ENCODE data around the gene EP400. TPM values are rescaled to one million over a fixed set of nuclear protein-coding genes. Genes with fewer than 3 reads are reported as not detected.
"Not testable (repeated sequence)": the region's sequence is repeated elsewhere in the genome, so short reads cannot be mapped to it uniquely, and the experiment has no call there.

The EP400 gene
- total RNA-seq, 1 donor from 2014 or later = 10.2 TPM

DNA sequence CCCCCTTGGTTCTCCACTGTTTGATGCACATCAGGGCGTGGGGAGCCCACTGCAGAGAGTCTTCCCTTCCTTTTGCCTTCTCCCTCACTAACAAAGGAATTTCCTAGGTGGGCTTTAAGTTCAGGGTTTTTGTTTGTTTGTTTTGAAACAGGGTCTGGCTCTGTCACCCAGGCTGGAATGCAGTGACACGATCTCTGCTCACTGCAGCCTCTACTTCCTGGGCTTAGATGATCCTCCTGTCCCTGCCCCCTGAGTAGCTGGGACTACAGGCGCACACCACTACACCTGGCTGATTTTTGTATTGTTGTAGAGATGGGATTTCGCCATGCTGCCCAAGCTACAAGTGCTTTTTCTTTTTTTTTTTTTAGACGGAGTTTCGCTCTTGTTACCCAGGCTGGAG, 33.8 kb downstream of the EP400 start:
- FAIRE-seq = no peak
- no peak for DNase-seq (ENCODE audit: low spot score in 2 of 2)

DNA sequence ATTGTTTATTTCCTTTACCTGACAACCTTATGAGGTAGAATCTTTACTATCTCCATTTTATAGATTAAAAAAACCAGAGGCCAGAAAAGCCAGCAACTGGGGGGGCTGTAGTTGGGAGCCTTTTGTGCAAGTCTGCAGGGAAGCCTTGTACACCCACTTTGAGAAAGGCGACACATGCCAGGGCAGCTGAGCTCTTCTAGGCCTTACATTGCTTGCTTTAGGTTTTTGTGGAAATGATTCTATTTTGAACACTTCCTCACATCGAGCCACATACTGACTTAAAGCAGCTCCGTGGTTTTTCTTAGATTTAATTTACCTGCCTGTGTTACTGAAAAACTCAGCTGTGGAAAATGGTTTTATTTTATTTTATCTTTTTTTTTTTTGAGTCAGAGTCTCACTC, 34.6 kb downstream of the EP400 start:
- FAIRE-seq (no peak), DNase-seq (ENCODE audit: low spot score in 2 of 2) (no peak)

DNA sequence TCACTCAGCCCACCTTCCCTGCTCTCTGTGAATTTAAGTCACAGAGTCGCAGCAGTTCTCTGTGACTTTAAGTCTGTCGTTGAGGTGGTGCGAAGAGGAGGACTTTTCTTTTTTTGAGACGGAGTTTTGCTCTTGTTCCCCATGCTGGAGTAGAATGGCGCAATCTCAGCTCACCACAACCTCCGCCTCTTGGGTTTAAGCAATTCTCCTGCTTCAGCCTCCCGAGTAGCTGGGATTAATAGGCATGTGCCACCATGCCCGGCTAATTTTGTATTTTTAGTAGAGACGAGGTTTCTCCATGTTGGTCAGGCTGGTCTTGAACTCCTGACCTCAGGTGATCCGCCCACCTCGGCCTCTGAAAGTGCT, 35.8 kb downstream of the EP400 start:
- DNase-seq (ENCODE audit: low spot score in 2 of 2); FAIRE-seq: not testable (repeated sequence)

DNA sequence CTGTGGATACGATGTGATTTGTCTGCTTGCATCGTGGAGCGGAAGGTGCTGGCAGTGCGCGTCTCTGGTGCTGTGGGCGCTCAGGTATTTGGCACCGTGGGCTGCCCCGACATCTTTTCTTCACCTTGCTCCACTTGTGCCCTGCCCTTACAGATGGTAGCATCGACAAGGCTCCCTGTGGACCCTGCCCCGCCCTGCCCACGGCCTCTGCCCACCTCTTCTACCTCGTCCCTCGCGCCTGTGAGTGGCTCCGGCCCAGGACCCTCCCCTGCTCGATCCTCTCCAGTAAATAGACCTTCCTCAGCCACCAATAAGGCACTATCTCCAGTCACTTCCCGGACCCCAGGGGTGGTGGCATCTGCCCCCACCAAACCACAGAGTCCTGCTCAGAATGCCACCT, 36.6 kb downstream of the EP400 start:
- no peak for DNase-seq (ENCODE audit: low spot score in 2 of 2)

DNA sequence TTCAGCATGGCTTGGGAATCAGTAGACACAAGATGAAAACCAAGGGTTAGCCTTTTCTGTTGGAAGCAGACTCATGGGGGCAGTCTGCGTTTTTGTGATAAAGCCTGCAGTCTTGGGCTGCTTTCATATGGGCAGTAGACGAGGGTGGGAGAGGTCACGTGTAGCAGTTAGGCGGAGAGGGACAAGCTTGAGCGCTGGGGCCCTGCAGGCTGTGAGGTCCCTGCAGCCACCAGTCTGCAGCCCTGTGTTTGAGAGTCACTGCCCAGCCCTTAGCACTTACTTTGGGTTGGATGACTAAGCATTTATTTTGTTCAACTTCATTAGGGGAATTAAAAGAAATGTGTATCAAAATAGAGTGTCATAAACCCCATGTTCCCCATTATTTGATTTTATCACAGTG, 37.2 kb downstream of the EP400 start:
- FAIRE-seq = no peak
- no peak for DNase-seq (ENCODE audit: low spot score in 2 of 2)

More for the DNA sequence above, 36.6 kb downstream of the EP400 start:
- FAIRE-seq = no peak

DNA sequence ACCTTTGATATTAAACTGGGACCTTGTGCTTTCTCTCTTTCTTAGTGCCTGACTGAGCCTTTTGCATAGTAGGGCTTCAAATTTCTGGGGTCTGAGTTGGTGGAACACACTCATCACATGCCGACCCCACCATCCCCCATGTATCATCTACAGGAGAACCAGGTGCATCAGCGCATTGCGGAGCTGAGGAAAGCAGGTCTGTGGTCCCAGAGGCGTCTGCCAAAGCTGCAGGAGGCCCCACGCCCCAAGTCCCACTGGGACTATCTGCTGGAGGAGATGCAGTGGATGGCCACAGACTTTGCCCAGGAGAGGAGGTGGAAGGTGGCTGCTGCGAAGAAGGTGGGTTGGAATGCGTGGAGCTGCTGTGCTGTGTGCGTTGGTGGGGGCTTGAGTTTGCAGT, 37.8 kb downstream of the EP400 start:
- FAIRE-seq = no peak
- DNase-seq (ENCODE audit: low spot score in 2 of 2) = no peak

DNA sequence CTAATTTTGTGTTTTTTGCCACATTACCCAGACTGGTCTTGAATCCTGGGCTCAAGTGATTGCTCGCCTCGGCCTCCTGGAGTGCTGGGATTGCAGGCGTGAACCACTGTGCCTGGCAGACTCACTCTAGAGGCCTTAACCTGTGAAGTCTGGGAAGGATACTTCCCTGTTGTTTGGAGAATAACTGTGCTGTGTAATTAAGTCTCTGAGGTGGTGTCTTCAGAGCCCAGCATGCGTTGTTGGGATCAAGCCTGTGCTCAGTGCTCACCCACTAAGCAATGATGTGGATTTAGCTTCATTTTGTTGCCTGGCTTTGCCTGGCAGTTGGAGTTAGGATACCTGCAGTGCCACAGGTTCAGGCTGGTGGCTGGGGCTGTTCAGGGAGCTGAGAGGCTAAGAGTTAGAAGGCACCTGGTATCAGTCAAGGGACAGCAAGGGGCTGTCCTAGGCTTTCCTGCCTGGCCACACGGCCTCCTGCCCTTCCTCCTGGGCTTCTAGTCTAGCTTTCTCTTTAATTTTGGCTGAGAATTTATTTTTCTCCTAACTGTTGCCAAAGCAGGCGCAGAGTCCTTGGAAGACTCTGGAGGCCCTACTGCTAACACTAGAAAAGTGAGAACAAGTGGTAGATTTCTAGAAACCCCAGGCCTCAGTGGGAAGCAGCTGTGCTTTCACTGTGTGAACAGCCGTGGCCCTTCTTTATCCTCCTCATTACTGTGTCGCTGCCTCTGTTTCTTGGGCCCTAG, 38.5 kb downstream of the EP400 start:
- FAIRE-seq (no peak), DNase-seq (ENCODE audit: low spot score in 2 of 2) (no peak)

DNA sequence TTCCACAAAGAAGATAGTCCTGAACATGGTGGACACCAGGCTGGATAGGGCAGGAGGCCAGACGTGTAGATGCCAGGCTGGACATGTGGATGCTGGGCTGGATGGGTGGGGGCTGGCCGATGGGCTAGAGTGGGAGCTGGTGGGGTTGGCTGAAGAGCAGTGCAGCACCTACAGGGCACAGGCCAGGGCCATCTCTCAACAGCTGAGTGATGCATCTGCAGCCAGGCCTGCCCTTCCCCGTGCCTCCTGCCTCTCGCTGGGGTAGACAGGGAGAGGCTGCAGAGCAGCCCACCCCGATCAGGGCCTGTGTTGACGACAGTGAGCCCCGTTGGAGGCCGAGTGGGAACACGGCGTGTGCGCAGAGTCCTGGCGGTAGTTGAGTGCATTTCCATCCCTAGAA, 39.3 kb downstream of the EP400 start:
- no peak for FAIRE-seq
- DNase-seq (ENCODE audit: low spot score in 2 of 2) = no peak

DNA sequence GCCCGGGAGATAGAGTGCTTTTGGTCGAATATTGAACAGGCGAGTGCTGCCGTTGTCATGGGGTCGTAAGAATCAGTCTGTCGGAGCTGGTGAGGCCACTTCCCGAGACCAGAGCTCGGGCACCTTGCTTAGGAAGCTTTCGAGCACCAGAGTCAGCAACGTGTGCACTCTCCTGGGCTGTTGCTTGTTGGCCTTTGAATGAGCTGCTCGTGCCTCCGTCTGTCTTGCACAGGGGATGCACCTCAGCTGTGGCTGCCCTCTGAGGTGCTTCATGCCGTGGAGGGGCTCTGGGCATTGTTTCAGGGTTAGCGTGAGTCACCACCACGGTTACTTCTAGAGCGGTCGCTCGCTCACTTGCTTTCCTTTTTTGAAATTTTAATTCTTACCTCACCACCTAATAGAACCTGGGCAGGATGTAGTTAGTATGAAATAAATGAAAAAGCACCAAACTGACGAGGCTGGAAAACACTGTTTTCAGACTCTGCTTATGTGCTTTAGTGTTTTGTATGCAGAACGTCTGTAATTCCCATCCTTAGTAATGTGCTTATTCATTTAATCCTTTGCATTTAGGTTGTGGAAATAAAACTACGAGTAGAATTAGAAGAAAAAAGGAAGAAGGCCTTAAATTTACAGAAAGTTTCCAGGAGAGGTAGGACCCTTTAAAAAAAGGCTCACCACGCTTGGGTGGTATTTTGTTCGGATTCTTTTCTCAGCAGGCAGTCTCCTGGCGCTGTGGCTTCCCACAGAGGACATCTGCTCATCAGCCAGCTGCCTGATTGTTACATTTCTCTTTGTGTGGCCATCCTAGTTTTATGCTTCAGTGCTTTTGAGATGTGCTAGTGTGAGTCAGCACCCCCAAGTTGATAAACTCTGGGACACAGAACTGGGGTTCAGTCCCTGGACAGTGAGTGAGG, 40.6 kb downstream of the EP400 start:
- FAIRE-seq = no peak
- no peak for DNase-seq (ENCODE audit: low spot score in 2 of 2)

DNA sequence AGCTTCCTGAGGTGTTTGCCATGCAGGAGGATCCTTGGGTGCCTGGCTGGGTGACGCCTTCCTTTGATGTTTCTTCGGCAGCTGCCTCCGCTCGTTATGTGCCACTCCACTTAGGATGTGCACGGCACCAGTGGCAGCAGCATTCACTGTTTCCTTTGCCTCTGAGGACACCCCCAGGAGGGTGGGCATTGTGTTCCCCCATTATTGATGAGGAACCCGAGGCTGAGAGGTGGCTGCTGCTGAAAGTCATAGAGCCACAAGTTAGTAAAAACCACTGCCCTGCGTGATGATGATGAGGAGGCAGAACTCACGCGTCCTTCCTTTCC, 41.2 kb downstream of the EP400 start:
- DNase-seq (ENCODE audit: low spot score in 2 of 2) = no peak
- no peak for FAIRE-seq

DNA sequence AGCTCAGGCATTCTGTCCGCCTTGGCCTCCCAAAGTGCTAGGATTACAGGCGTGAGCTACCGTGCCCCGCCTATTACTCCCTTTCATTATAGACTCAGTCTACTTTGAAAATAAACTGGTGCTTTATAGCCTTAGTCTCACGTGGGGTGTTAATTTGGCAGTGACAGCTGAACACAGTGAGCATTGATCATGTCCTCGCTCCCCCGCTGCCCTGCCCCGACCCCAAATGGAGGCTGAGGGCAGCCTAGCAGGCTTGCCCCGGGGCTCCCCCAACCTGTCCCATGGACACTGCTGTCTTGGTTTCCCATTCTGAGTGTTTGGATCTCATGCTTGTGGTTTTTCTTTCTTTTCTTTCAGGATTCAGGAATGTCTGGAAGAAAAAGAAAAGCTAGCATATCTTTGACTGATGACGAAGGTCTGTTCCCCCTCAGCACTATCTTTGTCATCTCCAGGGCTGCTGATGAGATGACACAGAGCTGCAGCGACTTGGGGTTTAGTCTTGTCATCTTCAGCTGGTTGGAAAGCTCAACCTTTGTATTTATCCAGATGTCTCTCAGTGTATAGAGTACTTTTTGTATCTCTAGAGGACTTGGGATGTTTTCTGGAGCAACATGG, 42.2 kb downstream of the EP400 start:
- DNase-seq (ENCODE audit: low spot score in 2 of 2) (no peak), FAIRE-seq (no peak)

DNA sequence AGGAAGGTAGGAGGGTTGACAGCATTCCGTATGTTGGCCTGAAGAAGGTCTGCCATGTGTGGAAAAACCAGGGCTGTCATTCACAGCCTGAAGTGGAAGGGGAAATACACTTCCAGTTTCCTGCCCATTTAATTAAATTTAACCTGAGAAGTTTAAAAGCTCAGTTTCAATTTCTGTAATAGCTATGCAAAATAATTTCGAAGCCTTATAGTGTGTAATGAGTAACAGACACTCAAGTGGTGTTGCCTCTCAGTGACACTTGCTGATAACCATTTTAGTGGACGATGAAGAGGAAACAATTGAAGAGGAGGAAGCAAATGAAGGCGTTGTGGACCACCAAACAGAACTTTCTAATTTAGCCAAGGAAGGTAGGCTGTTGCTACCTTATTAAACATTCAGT, 44.8 kb downstream of the EP400 start:
- FAIRE-seq (no peak), DNase-seq (ENCODE audit: low spot score in 2 of 2) (no peak)

DNA sequence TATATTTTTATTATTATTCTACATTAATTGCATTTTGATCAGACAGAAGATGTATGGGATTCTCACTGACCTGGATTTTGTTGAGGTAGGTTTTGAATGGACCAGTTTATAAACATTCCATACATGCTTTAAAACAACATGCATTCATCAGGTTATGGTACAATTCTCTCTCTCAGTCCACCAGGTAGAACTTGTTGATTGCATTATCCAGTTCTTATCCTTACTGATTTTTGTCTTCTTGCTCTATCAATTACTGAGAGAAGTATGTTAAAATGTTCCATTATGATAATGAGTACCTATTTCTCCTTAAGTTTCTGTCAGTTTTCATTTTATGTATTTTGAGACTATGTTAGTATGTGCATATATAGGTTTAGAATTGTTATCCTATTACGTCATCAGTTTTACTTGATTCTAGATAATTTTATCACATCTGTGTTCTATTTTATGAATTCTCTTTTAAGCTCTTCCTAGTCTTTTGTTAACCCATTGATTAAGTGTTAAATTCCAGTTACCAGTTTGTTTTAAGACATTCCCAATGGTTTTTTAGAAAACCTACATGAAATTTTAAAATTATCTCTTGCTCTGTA, 50.6 kb downstream of the EP400 start:
- FAIRE-seq (no peak), DNase-seq (ENCODE audit: low spot score in 2 of 2) (no peak)

DNA sequence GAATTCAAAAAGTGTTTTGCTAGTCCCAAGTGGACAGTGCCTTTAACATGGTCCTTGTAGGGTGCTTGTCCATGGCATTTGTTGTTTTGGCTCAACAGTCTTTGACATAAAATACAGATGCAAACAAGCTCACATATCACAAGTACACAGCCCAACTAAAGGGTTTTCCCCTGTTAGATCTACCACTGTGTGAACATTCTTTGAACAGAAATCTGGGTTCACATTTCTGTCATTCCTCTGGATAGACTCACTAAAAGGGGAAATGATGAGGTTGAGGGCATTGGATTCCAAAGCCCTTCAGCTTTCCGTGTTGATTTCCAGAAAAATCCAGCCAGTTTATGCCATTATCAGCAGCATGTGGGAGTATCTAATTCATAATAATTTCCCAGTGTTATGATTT, 54.1 kb downstream of the EP400 start:
- DNase-seq (ENCODE audit: low spot score in 2 of 2) (no peak), FAIRE-seq (no peak)

DNA sequence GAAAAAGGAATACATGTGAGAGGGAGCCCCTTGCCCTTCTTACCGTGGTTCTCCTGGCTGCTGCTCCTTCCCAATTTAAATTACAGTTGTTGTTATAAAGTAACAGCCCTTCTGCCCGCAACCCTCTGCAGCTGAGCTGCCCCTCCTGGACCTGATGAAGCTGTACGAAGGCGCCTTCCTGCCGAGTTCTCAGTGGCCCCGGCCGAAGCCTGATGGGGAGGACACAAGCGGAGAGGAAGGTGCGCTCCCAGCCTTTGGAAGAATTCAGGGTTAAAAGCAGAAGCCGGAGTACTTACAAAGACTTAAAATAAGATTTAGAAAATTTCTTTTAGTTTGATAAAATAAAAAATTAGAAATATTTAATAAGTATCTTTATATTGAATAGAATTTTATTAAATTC, 55.2 kb downstream of the EP400 start:
- no peak for DNase-seq (ENCODE audit: low spot score in 2 of 2)

DNA sequence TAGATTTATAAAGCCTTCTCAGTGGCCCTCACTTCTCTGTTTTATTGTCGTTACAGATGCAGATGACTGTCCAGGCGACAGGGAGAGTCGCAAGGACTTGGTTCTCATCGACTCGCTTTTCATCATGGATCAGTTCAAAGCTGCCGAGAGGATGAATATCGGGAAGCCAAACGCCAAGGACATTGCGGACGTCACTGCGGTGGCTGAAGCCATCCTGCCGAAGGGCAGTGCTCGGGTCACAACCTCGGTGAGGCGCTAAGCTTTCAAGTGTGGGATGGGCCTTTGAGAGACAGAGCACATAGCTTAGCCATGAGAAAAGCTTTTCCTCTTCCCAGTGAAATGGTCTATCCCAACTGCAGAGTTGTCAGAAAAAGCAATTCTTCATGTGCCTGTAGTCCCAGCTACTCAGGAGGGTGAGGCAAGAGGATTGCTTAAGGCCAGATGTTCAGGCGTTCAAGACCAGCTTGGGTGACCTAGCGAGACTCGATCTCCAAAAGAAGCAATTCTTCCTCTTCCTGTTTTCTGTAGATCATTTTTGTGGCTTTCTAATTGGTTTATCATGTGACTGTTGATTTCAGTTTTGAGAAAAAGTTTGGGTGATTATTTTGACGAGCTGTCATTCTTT, 56.4 kb downstream of the EP400 start:
- DNase-seq (ENCODE audit: low spot score in 2 of 2) = no peak
- no peak for FAIRE-seq

More for the DNA sequence above, 55.2 kb downstream of the EP400 start:
- FAIRE-seq = no peak

DNA sequence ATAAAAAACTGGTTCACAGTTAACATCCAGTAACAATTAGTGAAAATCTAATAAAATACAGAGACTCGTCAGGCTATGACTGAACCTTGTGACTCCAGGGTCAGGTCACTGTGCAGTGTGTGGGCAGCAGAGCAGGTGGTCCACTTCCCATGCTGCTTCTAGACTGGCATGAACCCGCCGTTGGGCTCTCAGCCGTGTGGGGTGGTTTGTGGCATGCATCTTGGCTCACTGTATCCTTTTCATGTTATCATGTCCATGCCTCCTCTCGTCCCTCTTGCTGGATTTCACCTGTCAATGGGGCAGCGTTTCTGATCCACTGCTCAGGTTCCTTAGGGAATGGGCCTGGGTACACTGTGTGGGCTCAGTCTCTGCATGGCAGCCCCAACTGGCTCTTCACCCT, 57.3 kb downstream of the EP400 start:
- no peak for DNase-seq (ENCODE audit: low spot score in 2 of 2)
- FAIRE-seq = no peak

DNA sequence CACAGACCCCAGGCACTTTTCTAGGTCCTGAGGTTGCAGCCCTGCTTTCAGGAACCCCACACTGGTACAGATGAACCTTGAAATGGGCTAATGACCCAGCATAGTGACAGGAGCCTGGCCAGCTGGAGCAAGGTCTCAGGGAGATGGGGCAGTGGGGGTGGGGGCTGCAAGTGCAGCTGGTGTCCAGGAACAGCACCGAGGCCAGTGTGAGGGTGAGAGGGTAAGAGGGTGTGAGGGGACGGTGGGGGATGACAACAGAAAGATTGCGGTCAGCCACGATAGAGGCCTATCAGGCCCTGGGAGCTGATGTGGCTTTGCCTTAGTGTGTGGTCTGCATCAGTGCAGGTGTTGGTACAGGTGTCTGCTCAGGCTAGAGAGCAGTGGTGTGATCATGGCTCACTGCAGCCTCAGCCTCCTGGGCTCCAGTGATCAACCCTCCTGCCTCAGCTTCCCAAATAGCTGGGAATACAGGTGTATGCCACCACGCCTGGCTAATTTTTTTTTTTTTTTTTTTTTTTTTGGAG, 59.7 kb downstream of the EP400 start:
- no peak for FAIRE-seq
- no peak for DNase-seq (ENCODE audit: low spot score in 2 of 2)

DNA sequence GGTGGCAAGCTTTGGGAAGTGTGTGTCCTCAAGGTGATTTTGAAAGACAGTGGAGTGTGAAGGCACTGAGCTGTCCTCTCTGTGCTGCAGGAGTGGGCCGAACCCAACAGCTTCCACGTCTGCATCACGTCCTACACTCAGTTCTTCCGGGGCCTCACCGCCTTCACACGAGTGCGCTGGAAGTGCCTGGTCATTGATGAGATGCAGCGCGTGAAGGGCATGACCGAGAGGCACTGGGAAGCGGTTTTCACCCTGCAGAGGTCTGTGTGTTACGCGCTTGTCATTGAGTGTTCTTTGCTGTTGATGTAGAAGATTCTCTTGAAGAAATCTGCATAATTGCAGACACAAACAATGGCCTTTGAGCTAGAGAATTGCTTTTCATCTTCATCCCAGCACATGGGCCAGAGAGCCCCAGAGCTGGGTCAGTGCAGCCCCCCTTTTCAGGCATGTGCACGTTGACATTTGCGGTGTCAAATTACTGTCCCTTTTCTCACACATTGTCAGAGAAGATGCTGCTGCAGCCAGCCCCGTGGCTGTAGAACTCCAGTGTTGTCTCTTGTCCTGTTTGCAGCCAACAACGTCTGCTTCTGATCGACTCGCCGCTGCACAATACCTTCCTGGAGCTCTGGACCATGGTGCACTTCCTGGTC, 63.3 kb downstream of the EP400 start:
- no peak for FAIRE-seq
- no peak for DNase-seq (ENCODE audit: low spot score in 2 of 2)

Measured in frontal cortex (tissue), 4 donors.